Measurements from ENCODE around the gene PPM1E.

- TF ChIP-seq, protein P1, sequence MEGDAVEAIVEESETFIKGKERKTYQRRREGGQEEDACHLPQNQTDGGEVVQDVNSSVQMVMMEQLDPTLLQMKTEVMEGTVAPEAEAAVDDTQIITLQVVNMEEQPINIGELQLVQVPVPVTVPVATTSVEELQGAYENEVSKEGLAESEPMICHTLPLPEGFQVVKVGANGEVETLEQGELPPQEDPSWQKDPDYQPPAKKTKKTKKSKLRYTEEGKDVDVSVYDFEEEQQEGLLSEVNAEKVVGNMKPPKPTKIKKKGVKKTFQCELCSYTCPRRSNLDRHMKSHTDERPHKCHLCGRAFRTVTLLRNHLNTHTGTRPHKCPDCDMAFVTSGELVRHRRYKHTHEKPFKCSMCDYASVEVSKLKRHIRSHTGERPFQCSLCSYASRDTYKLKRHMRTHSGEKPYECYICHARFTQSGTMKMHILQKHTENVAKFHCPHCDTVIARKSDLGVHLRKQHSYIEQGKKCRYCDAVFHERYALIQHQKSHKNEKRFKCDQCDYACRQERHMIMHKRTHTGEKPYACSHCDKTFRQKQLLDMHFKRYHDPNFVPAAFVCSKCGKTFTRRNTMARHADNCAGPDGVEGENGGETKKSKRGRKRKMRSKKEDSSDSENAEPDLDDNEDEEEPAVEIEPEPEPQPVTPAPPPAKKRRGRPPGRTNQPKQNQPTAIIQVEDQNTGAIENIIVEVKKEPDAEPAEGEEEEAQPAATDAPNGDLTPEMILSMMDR (IDR thresholded peaks at IDR 0.05; ENCODE audit: insufficient read depth, low read length, poor library complexity, severe bottlenecking): no peak
- TF ChIP-seq EZH2phosphoT487 (conservative IDR thresholded peaks at IDR 0.05; ENCODE audit: low read length): no peak
Measured at GRCh38 chr17:59002126-59002525, 246.5 kb downstream of the PPM1E start.
